Measurements from ENCODE around the gene AKAP14.

GRCh38 chrX:119870626-119871131, 25.0 kb upstream of the AKAP14 start:
- TF ChIP-seq CTCF (conservative IDR thresholded peaks at IDR 0.05; ENCODE audit: low read depth, low read length) (no peak), POLR2A (IDR thresholded peaks at IDR 0.05; ENCODE audit: low read depth, low read length) (no peak), ELK1 (IDR thresholded peaks at IDR 0.05; ENCODE audit: borderline replicate concordance, low read depth, low read length) (no peak), FOS (IDR thresholded peaks at IDR 0.05; ENCODE audit: low read depth, low read length) (no peak)
